GM18867 (cell line): Measurements from ENCODE around the gene EPHB2.

ENCODE experiments used
- ATAC-seq: cut with Tn5 transposase; IDR thresholded peaks from one replicate; pipeline ENCODE4 v1.9.1; 2021; ENCODE audit warnings: mild to moderate bottlenecking, moderate library complexity; ENCODE audit not compliant: unreplicated experiment

Gene EPHB2

DNA sequence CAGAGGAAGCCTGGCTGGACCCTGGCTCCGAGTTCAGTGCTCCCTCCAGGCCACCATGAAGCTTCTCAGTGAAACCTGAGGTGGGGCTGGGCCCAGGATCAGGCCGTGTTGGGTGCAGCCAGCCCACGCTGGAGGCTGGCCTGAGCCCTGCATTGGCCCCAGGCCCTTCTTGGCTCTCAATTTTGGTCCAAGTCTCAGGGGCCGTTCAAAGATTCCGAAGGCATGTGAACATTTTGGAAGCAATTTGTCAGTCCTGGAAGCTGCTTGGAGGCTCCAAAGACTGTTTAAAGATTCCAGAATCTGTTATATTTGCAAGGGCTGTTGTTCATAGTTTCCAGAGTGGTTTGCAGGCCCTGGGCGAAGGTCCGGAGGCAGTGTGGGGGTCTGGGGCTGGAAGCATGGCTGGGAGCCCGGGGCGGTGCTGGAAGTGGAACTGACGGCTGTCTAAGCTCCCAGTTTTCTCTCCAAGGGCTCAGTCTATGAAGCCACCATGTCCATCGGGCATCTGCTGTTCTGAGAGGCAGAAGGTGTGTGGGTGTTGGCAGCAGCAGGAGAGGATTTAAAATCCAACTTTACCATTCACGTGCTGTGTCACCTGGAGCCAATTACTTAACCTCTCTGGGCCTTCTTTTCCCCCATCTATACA is 104.9 kb downstream of the EPHB2 start:
- ATAC-seq, result no peak

DNA sequence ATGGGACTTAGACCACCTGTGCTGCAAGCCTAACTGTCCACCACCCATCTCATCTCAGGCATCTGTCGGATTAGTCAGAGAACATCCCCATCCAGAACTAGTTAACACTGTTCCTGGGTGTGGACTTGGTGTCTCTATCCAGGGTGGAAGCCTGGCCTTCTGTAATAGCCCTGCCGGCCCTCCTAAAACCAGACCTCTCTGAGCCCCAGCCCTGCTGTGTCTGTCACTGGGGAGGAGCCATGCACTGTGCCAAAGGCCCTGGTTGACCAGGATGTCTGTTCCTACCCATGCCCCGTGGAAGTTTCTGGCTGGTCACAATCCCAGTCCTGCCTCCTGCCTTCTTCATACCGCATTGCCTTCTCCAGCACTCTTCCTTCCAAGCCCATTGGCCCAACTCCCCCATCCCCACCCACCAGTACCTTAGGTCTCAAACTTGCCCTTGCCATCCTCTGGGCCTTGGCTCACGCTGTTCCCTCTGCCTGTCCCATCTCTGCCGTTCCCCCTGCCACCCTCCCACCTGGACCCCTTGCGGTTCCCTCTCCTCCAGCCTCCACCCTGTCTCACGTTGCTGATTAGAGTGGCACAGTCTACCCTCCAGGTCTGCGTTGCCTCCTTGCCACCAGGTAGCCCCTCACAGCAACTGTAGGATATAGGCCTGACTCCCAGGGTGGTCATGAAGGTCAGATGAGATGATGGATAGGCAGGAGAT is 105.6 kb downstream of the EPHB2 start:
- no peak for ATAC-seq

DNA sequence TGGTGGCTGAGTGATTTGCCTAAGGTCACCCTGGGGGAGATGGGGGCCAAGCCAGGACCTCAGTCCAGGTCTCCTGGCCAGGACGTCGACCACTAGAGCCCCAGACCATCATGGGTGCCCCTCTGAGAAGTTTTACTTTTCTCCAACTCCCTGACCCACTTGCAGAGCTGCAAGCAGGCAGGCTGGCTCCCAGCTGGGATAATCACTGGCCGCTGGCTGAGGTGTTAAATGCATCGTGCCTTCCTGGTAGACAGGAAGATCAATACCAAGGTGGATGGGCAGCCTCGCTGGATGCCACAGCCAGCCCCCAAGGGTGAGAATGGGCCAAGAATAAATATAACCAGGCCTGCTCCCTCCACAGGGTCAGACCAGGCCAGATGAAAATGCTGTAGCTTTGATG is 106.2 kb downstream of the EPHB2 start:
- no peak for ATAC-seq

DNA sequence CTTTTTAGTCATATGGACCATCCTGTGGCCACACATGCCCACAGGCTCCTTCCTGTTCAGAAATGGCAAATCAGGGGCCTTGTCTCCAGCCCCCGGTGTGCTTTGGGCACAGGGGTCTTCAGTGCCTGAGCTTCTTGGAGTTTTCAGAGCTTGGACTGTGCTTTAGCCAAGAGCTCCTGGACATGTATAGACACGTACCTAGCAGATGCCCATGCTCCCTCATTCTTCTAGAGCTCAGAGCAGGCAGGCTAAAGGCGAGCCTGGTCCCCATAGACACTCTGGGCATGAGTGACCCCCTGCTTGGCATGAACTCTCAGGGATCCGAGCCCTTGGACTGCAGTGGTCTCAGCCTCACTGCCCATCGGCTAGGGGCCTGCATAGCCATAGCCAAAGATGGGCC is 106.8 kb downstream of the EPHB2 start:
- no peak for ATAC-seq

DNA sequence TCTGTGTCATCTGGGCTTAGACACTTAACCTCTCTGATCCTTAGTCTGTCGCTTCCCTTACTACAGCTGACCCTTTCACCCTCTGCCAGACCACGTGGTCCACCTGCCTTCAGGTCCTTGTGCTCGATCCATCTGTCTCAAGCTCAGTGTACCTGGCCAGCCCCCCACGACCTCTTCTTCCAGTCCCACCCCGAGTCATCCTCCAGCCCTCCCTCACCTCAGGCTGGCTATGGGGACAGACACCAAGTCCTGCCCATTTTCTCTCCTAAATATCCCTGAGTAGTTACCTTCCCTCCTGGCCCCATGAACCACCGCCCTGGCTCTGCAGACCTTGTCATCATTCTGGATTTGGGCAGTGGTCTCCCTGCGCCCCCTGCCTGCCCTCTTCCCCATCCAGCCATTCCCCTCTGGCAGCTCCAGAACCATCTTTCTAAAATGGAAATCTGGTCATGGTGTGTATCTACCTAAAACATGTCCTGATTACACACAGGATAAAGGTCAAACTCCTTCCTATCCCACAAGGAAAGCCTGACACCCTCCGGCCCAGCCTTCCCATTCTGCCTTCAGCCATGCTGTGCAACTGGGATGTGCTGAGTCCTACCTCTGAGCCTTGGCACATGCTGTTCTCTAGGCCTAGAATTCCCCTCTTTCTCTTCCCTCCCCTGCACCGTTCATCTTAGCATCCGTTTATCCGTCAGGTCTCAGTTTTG is 107.6 kb downstream of the EPHB2 start:
- ATAC-seq, result no peak

DNA sequence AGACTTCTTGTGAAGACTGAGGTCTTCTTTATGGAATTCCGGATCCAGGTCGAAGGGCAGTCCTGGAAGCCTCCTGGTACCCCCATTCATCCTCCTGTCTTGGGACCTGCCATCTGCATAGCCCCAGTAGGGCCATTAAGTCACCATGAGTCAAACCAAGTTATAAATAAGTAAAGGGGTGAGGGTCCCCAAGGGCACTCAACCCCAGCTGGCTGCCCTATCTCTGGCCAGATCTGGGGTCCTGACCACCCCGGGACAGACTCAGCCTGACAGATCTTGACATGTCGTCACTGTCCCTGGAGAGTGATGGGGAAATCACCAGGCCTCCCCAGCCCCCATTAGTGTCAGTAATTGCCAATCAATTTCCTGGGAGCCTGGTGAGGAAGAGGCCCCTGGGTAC is 108.7 kb downstream of the EPHB2 start:
- no peak for ATAC-seq

DNA sequence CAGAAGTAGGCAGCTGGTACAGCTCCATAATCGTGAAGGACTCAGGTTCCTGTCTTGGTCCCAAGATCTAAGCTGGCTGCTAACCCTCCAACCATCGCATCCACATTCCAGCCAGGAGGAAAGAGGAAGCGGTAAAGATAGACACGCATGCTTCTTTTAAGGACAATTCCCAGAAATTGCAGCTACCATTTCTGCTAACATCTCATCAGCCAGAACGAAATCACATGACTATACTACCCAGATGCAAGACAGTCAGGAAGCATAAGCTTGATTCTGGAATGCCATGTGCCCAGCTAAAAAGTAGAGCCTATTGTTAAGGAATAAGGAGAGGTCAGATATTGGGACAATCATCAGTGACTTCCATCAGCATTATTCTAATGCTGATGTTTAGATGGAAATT is 110.4 kb downstream of the EPHB2 start:
- no peak for ATAC-seq

DNA sequence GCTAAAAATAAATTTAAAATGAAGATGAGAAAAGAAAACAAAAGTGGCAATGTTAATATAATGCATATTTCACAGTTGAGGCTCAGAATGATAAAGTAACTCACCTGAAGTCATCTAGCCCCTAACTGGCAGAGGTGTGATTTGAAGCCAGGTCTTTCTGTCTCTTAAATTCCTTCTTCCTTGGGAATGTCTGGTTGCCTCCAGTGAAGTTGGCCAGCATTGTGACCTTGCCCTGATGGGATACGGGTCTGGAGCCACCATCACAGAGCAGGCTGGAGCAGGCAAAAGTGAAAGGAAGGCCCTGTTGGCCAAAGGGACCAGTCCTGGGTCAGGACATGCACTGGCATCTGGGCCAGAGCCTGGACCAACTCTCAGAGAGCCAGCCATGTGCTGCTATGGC is 111.7 kb downstream of the EPHB2 start:
- ATAC-seq, result no peak

DNA sequence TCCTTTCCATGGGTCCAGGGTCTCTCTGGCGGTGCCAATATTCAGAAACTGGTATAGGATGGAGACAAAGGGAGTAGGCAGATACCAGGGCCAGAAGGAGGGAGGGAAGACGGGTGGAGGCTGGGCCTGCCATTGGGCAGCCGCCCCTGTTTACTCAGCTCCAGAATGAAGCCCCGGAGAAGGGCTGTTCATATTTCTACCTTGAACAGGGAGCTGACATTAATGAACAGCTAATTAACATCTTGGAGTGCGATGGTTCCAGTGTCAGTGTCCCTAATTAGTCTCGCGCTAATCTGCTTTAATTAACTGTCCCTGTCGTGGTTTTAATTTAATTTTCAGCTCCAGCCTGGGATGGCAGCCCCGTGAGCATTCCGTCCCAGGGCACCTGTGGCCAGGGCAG is 113.8 kb downstream of the EPHB2 start:
- no peak for ATAC-seq

DNA sequence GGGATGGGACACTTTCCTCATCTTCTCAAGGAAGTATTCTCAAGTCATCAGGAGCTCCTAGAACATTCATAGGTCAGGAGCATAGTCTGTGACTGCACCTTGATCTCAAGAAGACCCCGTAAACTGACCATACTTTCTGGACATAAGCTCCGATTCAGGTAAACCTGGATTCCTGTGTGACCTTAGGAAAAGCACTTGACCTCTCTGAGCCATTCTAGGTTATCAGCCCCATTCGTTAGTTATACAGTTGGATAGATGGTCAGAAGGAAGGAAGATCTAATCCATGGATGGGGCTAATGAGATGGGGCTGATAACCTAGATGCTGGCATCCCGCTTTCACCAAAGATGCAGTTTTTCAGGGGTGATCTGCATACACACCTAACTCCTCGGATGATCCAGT is 114.3 kb downstream of the EPHB2 start:
- ATAC-seq, result no peak

DNA sequence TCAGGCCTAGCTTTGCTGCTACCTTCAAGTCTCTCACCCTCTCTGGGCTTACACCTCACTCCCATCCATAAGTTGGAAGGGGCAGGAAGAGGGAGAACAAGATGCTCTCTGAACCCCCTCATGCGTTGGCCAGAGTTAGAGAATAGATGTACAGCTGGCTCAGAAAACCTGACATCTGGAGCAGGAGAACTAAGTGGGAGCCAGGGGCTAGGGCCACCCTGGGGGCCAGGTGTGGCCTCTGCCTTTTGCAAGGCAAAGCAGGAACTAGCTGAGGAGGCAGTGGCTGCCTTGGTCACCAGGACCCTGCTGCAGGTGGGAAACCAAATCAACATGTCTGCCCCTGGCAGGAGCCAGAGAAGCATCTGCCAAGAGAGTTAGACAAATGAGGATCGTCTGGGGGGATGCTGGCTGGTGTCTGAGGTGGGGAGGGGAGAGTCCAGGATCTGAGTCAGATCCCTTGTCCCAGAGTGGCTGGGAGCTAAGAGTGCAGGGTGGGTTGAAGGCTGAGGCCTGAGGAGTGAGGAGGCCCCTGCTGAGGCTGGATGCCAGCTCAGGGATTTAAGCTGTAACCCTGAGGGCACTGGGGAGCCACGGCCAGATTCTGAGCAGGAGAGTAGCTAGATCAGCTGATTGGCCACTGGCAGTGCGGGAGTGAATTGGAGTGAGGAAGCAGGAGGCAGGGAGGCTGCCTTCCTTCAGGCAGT is 115.0 kb downstream of the EPHB2 start:
- no peak for ATAC-seq

DNA sequence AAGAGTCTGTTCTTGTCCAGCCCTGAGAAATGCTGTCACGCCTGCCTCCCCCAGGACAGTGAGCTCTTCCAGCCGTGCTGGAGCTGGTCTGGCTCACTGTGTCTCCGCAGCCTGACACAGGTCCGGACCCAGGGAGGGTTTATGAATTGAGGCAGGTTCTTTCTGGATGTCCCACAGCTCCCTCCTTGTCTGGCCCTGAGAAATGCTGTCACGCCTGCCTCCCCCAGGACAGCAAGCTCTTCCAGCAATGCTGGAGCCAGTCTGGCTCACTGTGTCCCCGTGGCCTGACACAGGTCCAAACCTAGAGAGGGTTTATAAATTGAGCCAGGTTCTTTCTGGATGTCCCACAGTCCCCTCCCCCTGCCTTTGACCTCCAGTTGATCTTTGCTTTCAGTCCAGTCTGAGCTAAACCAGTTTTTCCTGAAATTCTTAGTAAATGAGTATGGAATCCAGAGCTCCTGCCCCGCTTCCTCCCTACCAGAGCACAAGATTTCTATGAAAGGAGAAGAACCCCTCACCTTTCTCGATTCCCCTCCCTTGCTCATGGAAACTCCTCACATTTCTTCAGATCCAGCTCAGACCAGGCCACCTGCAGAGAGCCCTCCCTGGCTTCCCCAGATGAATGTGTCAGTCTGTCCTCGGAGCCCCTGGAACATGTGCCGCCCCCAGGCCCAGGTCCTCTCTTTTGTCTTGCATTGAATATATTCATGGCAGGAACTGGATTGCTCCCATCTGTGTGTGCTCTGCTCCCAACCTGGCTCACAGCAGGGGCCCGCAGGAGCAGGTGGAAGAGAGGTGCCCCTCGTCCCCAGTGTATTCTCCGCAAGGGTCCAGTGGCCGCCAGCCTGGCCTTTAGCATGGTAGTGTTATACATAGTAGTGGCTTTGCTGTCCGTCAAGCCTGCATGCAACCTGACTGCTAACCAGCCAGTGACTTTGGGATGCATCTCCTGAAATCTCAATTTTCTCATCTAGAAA is 116.3 kb downstream of the EPHB2 start:
- no peak for ATAC-seq

DNA sequence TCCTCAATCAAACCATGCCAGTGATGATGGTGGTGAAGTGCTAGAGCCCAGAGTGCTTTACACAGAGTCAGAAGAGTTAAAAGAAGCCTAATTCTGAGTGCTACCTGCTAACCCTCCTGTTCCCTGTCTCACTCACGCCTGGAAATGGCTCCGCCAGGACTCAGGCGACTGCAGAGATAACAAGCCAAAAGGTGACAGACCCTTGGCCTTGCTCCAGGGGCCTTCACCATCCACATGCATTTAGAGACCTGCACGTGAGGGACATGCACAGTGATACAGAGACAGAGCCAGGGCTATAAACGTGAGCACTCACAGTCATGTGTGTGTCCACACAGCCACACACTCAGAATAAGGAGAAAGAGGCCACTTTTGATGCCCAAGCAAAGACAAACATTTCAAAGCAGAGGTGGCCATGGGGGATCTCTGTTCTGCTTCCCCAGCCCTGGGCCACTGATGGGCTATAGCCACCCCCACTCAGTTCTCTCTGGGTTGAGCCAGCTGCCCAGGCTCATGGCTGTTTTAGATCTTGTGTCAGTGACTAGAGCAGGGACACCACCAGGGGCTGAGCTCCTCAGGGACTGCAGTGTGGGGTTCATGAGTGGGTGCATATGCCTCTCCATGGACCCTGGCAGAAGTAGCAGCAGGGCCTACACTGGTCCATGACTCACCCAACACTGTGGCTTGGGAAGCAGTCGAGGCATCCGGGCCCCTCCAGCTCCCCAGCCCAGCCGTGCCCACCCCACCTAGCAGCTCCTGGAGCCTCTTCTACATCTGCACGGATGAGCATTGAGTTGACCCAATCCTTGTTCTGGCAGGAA is 117.2 kb downstream of the EPHB2 start:
- no peak for ATAC-seq

DNA sequence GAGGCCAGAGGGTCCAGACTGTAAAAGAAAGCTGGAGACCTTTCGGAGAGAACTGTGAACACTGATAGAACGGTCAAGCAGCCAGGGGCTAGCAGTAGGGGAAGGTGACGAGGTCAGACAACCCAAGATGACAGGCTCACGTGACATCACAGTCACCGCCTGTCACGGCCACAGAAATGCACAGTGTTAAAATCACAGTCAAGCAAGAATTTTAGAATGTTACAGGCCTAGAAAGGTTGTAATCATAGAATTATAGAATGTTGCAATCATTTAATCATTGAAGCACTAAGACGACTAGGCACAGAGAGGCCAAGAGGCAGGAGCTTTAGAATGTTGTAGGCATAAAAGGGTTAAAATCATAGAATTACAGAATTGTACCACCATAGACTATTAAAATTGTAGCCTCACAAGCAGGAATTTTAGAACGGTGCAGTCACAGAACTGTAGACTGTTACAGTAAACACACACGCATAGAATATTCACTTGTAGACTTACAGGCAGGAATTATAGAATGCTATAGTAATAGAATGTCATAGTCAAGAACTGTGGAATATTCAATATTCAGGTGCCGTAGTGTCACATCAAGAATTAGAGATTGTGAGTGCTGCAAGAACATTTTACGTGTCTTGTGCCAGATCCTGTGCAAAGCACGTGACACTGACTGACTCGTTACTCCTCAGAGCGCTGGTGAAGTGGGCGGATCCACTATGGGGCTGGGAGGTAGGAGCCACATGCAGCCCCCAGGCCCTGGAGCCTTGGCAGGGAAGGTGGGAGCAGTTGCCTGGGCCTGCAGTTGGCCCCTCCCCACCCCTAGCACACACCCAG is 118.1 kb downstream of the EPHB2 start:
- ATAC-seq, result no peak

DNA sequence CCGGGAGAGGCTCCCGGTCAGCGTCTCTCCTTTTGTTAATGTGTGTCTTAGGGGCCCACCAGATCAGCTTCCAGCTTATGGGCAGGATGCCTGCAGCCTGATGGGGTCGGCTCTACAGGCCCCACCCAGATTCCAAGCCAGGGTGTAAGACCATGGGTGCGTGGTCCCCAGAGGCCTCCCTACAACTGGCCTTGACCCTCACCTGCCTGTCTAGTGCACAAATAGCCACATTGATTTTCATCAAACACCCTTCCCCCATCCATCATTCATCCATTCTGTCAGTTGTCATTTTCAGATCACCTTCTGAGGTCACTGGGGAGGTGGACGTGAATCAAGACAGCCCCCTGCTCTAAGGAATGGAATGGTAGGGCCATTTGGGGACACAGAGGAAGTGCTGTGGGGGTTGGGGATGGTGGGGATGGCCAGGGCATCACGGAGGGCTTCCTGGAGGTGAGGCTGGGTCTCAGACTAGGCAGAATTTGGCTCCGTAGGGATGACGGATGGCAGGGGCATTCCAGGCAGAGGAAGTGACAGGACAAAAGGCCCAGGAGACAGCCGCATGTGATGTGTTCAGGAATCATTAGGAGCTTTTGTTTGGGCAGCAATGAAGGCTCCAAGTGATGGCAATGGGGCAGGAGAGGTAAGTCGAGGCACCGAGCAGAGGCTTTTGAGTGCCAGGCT is 118.8 kb downstream of the EPHB2 start:
- ATAC-seq, result no peak

DNA sequence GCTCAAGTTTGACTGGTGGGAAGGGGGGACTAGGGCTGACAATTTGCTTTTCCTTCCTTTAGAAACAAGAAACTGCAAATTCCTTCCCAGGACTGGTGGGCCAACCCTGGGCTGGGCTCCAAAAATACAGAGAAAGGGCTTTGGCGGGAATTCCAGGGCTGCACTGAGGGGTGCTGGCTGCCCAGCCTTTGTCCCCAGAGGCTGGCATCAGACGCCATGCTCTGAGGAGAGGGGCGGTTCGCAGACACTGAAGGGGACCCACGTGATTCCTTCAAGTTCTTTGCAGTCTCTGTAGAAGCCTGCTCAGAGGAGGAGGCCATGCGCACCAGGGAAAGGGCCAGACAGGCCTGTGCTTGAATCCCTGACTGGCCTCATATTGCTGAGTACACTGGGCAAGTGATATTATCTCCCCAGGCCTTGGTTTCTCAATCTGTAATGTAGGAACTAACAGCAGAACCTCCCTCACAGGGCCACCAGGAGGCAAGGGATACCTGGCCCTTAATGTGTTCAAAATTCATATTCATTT is 119.5 kb downstream of the EPHB2 start:
- ATAC-seq, result no peak

DNA sequence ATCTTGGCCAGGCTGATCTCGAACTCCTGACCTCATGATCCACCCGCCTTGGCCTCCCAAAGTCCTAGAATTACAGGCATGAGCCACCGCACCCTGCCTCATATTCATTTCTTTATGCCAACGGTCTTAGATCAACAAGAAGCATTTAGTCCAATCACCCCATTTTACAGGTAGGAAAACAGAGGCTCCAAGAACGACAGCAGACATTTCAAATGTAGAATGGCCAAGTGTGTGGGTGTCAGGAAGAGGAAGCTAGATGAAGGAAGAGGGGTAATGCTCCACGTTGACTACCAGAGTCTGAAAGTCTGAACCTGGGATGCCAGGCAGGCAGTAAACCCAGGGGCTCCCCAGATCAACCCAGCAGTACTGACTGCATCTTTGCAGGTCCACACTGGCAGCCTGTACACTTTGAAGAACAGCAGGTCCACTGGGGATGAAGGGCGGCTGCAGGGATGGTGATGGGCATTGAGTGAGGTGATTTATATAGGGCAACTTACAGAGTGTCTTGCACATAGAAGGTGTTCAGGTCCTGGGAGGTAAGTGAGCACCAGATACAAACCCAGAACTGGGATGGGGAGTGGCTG is 120.2 kb downstream of the EPHB2 start:
- no peak for ATAC-seq
